Rectal smooth muscle tissue (tissue), 1 donor: ENCODE results near the gene HDHD3.
"Not testable (repeated sequence)": the region's sequence is repeated elsewhere in the genome, so short reads cannot be mapped to it uniquely, and the experiment has no call there.

Experiments
- H3K27ac ChIP-seq: one replicate; pipeline ENCODE4 v1.7.0; 2013; ENCODE audit warnings: low read depth, low read length, inconsistent platforms
- H3K27me3 ChIP-seq: one replicate; pipeline ENCODE4 v1.7.0; 2013; ENCODE audit warnings: low read length; ENCODE audit not compliant: control insufficient read depth, insufficient read depth
- H3K36me3 ChIP-seq: one replicate; pipeline ENCODE4 v1.7.0; 2013; ENCODE audit warnings: low read length; ENCODE audit not compliant: control insufficient read depth, insufficient read depth
- H3K4me1 ChIP-seq: one replicate; pipeline ENCODE4 v1.7.0; 2013; ENCODE audit warnings: low read length; ENCODE audit not compliant: control insufficient read depth, insufficient read depth
- H3K4me3 ChIP-seq: one replicate; pipeline ENCODE4 v1.7.0; 2013; ENCODE audit warnings: low read length
- H3K9ac ChIP-seq: one replicate; pipeline ENCODE4 v1.7.0; 2013; ENCODE audit warnings: low read length

HDHD3 gene

GRCh38 chr9:113386571-113387393, 10.0 kb upstream of the HDHD3 start:
- Histone ChIP-seq H3K27me3 (no peaks in the 10 kb centered on the region), H3K9ac (no peak overlapping the region), H3K4me1 (no peaks in the 10 kb centered on the region), H3K36me3 (peaks cover 36% of the 10 kb centered on the region), H3K4me3 (peak overlapping the region; percentile 30), H3K27ac (no peak overlapping the region)

GRCh38 chr9:113381909-113382411, 5.2 kb upstream of the HDHD3 start:
- no peak overlapping the region for H3K27ac ChIP-seq
- no peak overlapping the region for H3K4me3 ChIP-seq
- H3K36me3 ChIP-seq: peaks cover 6% of the 10 kb centered on the region
- H3K9ac ChIP-seq: no peak overlapping the region
- no peaks in the 10 kb centered on the region for H3K4me1 ChIP-seq
- no peaks in the 10 kb centered on the region for H3K27me3 ChIP-seq

- H3K4me3 ChIP-seq, H3K27ac ChIP-seq, H3K36me3 ChIP-seq, H3K4me1 ChIP-seq, H3K27me3 ChIP-seq, H3K9ac ChIP-seq: not testable (repeated sequence)
Observed at GRCh38 chr9:113381441-113381840, 4.7 kb upstream of the HDHD3 start.

- Histone ChIP-seq H3K4me1 (no peaks in the 10 kb centered on the region), H3K4me3 (no peak overlapping the region), H3K9ac (no peak overlapping the region), H3K27ac (no peak overlapping the region), H3K36me3 (no peaks in the 10 kb centered on the region), H3K27me3 (no peaks in the 10 kb centered on the region)
Observed at GRCh38 chr9:113380869-113381378, 4.1 kb upstream of the HDHD3 start.

- H3K4me1 ChIP-seq, H3K27ac ChIP-seq, H3K4me3 ChIP-seq, H3K36me3 ChIP-seq, H3K9ac ChIP-seq, H3K27me3 ChIP-seq: not testable (repeated sequence)
Observed at GRCh38 chr9:113379829-113380210, 3.0 kb upstream of the HDHD3 start.

GRCh38 chr9:113379094-113379828, 2.5 kb upstream of the HDHD3 start:
- not testable (repeated sequence) for H3K4me1 ChIP-seq, H3K36me3 ChIP-seq, H3K9ac ChIP-seq, H3K27me3 ChIP-seq, H3K4me3 ChIP-seq, H3K27ac ChIP-seq

GRCh38 chr9:113375057-113376023, 1.4 kb downstream of the HDHD3 start:
- Histone ChIP-seq H3K27ac (no peak overlapping the region), H3K27me3 (no peaks in the 10 kb centered on the region), H3K4me3 (peak overlapping the region; percentile 45), H3K4me1 (no peaks in the 10 kb centered on the region), H3K36me3 (peaks cover 5% of the 10 kb centered on the region), H3K9ac (no peak overlapping the region)

- Histone ChIP-seq H3K27me3 (no peaks in the 10 kb centered on the region), H3K36me3 (peaks cover 5% of the 10 kb centered on the region), H3K4me1 (no peaks in the 10 kb centered on the region), H3K4me3 (no peak overlapping the region), H3K27ac (no peak overlapping the region), H3K9ac (no peak overlapping the region)
Observed at GRCh38 chr9:113373676-113374392, 3.0 kb downstream of the HDHD3 start.

GRCh38 chr9:113373256-113373655, 3.5 kb downstream of the HDHD3 start:
- Histone ChIP-seq H3K36me3 (peaks cover 5% of the 10 kb centered on the region), H3K27ac (no peak overlapping the region)

GRCh38 chr9:113372059-113372458, 4.7 kb downstream of the HDHD3 start:
- H3K9ac ChIP-seq: no peak overlapping the region
- H3K27ac ChIP-seq: no peak overlapping the region

More at GRCh38 chr9:113373256-113373655, 3.5 kb downstream of the HDHD3 start:
- no peak overlapping the region for H3K4me3 ChIP-seq
- H3K4me1 ChIP-seq: no peaks in the 10 kb centered on the region
- no peak overlapping the region for H3K9ac ChIP-seq
- H3K27me3 ChIP-seq: no peaks in the 10 kb centered on the region

GRCh38 chr9:113370806-113371325, 5.9 kb downstream of the HDHD3 start:
- H3K4me3 ChIP-seq: no peak overlapping the region
- H3K36me3 ChIP-seq: peaks cover 5% of the 10 kb centered on the region
- no peak overlapping the region for H3K9ac ChIP-seq
- no peak overlapping the region for H3K27ac ChIP-seq
- no peaks in the 10 kb centered on the region for H3K4me1 ChIP-seq
- no peaks in the 10 kb centered on the region for H3K27me3 ChIP-seq

More at GRCh38 chr9:113372059-113372458, 4.7 kb downstream of the HDHD3 start:
- no peaks in the 10 kb centered on the region for H3K27me3 ChIP-seq
- peaks cover 5% of the 10 kb centered on the region for H3K36me3 ChIP-seq
- H3K4me3 ChIP-seq: no peak overlapping the region
- H3K4me1 ChIP-seq: no peaks in the 10 kb centered on the region
